GM10266 (cell line): ENCODE data around the gene MYO1B.

Source experiments
- DNase-seq: peaks from one replicate; pipeline ENCODE4 v3.0.0; 2012; ENCODE audit errors: extremely low spot score
- CTCF ChIP-seq: IDR thresholded peaks from 2 replicates; pipeline ENCODE4 v1.5.1; 2012; ENCODE audit warnings: mild to moderate bottlenecking, low read depth; ENCODE audit not compliant: control insufficient read depth, insufficient read depth; ENCODE audit errors: missing control alignments

The MYO1B gene

DNA sequence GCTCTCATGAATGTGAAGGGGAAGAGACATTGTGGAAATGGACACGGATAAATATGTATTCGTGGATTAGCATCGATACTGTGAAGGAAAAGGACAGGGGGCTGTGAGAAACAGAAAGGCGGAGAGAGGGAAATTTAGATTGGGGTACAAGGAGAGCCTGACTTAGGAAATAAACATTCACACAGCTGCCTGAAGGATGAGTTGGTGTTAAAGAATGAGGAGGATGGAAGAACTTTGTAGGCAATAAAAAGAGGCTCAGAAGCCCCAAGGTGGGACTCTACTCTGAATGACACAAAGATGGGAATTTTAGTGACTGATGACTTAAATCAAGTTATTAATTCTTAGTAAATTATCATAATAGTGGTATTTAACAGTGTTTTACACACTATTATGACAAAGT, 10.1 kb downstream of the MYO1B start:
- no peak for DNase-seq
- no peak for TF ChIP-seq CTCF

DNA sequence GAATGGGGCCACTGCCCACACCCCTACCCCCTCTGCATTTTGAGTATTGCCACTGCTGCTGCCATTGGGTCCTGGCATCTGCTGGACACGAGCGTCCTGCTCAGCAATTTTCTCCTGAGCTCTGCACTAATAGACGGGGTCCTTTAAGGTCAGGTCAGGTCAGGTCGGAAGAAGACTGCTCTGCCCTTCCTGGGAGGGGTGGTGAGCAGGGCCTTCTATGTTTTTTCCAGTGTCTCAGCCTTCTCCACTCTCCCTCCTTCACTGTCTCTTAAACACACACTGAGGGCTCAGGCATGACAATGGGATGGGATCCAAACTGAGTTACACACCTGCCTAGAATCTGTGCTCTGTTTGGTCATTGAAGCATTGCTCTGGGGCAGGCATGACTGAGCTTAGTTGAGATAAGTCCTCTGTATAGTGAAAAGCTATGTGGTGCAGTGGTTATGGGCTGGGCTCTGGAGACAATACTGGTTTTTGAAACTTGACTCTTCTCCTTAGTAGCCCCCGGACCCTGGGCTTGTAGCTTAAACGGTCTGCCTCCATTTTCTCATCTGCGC, 10.6 kb downstream of the MYO1B start:
- no peak for DNase-seq
- no peak for TF ChIP-seq CTCF

DNA sequence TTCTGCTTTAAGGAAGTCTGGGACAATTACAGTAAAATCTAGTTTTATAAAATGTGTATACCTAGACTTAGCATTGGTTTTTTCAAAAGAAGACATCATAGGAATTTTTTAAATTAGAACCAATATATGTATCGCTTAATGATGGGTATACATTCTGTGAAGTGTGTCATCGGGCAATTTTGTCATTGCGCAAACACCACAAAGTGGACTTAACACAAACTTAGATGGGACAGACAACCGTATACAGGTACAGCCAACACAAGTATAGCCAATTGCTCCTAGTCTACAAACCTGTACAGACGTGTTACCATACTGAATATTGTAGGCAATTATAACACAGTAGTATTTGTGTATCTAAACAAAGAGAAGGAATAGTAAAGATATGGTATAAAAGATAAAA, 12.7 kb downstream of the MYO1B start:
- DNase-seq, result no peak
- TF ChIP-seq CTCF, result no peak

- no peak for DNase-seq
- no peak for TF ChIP-seq CTCF
Observed at GRCh38 chr2:191258996-191259395, 13.8 kb downstream of the MYO1B start.

GRCh38 chr2:191262436-191262835, 17.2 kb downstream of the MYO1B start:
- no peak for DNase-seq

DNA sequence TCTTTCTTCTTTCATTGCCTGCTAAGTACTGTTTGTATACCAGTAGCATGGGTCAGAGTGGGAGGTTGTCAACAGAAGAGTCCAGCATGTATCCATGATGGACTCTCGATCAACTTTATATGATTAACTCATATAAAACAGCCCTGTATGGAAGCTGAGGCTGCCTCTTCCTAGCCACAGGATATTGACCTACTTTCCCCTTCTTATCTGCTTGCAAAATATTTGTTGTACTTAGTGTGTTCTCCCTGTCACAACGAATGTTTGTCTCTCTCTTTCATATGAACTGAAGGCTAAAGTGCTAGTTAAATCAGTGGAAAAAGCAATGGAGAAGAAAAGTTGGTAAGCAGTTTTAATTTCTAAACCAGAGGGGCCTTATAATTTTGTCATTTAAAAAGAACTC, 17.8 kb downstream of the MYO1B start:
- no peak for TF ChIP-seq CTCF
- DNase-seq, result no peak

More at GRCh38 chr2:191262436-191262835, 17.2 kb downstream of the MYO1B start:
- no peak for TF ChIP-seq CTCF

DNA sequence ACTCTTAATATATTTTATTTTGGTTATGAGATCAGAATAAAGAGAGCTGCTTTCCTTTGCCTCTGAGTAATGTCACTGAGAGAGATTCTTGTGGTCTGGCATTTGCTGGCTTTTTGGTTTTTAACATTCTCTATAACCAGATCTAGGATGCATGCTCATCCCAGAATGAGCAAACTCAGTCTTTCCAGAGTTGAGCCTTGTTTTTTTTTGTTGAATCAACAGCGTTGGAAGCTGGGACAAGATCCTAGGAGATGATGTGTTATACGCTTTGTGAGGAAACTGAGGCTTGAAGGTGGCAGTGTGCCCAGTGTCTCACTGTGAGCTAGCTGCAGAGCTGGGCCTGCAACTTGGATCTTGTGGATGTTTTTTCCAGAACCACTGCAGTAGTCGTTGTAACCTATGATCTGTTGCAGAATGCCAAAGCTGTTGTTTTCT, 19.5 kb downstream of the MYO1B start:
- no peak for DNase-seq
- no peak for TF ChIP-seq CTCF
